Upper lobe of left lung (tissue), 4 donors: ENCODE data around the gene EHMT2.

ENCODE experiments used
- CTCF ChIP-seq, 6 experiments: fragments of 450-650 bp in 4 of 6; fragments of 200-600 bp in 2 of 6; sonication (generic) in 2 of 6; IDR thresholded peaks; one replicate each; pipeline ENCODE4 v1.5.1; 2016 to 2019; ENCODE audit warnings: antibody characterized with exemption in 6 of 6
- EP300 ChIP-seq, 4 donors: sonication (generic); formaldehyde crosslinking; IDR thresholded peaks; one replicate each; pipeline ENCODE4 v1.5.1; 2017; ENCODE audit warnings: antibody characterized with exemption in 4 of 4, control low read depth in 2 of 4
- POLR2A ChIP-seq, 4 donors: fragments of 450-650 bp; IDR thresholded peaks; one replicate each; pipeline ENCODE4 v1.5.1; 2016 to 2017; ENCODE audit warnings: antibody characterized with exemption in 4 of 4, mild to moderate bottlenecking in 2 of 4
- POLR2AphosphoS5 ChIP-seq, 2 donors: sonication (generic); formaldehyde crosslinking; IDR thresholded peaks; one replicate each; pipeline ENCODE4 v1.5.1; 2017; ENCODE audit warnings: antibody characterized with exemption in 2 of 2

DNA sequence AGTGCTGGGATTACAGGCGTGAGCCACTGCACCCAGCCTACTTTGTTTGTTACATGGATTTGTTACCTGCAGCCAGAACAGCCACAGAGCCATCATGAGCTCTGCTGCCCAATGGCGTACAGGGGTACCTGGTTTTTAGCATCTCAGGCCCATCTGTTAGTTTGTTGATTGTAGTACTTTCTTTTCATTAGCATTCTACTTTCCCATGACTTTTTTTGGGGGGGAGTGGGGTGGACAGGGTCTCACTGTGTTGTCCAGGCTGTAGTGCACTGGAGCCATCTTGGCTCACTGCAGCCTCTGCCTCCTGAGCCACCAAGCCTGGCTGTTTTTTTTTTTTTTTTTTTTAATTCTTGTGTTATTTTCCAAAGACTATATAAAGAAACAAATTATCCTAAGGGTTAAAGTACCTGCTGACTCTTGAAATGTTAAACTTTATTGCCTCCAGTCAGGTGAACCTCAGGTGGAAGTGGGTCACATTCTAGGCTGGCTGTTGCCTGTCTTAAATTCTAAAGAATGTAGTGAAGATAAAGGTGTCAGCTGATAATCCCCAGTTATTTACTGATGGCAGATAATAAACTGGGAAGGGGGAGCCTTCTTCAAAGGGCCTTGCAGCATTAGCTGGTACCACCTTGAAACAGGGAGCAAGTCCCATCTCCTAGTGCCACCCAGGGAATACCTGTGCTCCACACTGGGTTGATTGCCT, 50.1 kb downstream of the EHMT2 start:
- TF ChIP-seq CTCF (IDR thresholded peaks at IDR 0.05) (no peak), POLR2AphosphoS5 (IDR thresholded peaks at IDR 0.05) (no peak), POLR2A (IDR thresholded peaks at IDR 0.05) (no peak), EP300 (IDR thresholded peaks at IDR 0.05) (no peak)
